PC-3 (cell line): ENCODE data around the gene SMC6.

Experiments used
- CTCF ChIP-seq: fragments of 300-600 bp; sonication (generic); conservative IDR thresholded peaks from 2 replicates; pipeline ENCODE4 v1.5.1; 2017; ENCODE audit warnings: antibody characterized with exemption, low read depth, mild to moderate bottlenecking, low read length
- EZH2 ChIP-seq: fragments of 300-600 bp; sonication (generic); IDR thresholded peaks from one replicate; pipeline ENCODE4 v1.6.1; 2017; ENCODE audit warnings: antibody characterized with exemption, mild to moderate bottlenecking, low read length; ENCODE audit not compliant: unreplicated experiment
- EZH2phosphoT487 ChIP-seq: fragments of 300-600 bp; sonication (generic); IDR thresholded peaks from 2 replicates; pipeline ENCODE4 v1.6.1; 2018; ENCODE audit warnings: mild to moderate bottlenecking, antibody characterized with exemption, low read length, borderline replicate concordance

DNA sequence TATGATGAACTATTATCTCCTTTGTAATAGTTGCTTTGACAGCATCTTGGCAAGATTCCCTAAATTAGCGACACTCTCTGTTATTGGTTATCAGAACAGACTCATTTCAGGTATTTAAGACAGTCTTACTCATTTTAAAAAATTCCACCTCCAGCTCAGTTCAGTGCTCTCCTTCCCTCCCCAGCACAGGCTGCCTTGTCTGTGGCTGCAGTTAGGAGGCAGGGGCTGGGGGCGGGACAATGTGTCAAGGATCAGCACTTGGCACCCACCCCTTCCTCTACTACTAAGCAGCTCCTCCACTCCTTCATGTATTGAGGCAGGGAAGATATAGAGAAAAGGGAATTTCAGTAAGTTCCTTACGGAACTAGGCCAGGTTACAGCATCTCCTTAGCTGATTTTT lies 128.2 kb downstream of the SMC6 start:
- TF ChIP-seq CTCF (no peak), EZH2 (no peak), EZH2phosphoT487 (no peak)
